Measurements from ENCODE around the gene CD22.

CD22 gene

DNA sequence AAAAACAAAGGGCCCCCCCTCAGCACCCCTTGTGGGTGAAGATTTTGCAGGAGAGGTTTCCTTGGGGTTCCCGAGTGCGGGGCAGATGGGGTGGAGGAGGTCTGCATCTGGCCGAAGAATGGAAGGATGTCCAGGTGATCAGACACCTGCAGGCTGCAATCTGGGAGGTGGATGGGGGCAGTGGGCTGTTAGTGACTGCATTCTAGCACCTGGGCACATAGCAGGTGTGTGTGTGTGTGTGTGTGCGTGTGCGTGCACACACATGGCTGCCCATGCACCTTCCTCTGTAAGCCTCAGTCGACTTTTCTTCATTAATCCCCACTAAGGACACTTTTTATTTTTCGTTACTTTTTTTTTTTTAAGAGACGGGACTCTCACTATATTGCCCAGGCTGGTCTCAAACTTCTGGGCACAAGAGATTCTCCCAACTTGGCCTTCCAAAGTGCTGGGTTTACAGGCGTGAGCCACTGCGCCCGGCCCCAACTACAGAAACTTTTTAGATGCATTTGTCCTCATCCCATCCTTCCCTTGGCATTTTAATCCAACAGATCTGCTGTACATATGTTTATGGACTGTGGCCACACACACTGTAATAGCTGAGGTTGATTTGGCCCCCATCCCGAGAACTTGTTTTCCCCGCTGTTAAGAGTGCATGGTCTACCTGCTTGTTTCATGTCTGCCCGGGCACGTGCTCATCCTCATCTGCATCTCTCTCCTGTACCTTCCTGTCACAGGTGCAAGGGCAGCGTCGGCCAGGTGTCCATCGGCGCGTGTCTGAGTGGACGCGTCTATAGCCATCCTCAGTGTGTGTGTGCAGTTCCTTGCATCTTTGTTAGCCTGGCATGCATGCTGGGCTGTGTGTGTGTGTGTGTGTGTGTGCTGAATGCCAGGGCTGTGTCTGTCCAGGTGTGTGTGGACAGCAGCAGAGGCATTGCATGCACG is 36.3 kb upstream of the CD22 start:
- TF ChIP-seq, protein P1, sequence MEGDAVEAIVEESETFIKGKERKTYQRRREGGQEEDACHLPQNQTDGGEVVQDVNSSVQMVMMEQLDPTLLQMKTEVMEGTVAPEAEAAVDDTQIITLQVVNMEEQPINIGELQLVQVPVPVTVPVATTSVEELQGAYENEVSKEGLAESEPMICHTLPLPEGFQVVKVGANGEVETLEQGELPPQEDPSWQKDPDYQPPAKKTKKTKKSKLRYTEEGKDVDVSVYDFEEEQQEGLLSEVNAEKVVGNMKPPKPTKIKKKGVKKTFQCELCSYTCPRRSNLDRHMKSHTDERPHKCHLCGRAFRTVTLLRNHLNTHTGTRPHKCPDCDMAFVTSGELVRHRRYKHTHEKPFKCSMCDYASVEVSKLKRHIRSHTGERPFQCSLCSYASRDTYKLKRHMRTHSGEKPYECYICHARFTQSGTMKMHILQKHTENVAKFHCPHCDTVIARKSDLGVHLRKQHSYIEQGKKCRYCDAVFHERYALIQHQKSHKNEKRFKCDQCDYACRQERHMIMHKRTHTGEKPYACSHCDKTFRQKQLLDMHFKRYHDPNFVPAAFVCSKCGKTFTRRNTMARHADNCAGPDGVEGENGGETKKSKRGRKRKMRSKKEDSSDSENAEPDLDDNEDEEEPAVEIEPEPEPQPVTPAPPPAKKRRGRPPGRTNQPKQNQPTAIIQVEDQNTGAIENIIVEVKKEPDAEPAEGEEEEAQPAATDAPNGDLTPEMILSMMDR (conservative IDR thresholded peaks at IDR 0.05; ENCODE audit: low read depth), result no peak
- H3K27ac ChIP-seq, result no peak overlapping the region
- POLR2A ChIA-PET (ENCODE audit: low non-redundant PET), result no interaction called here
- DNase-seq (ENCODE audit: low spot score), result no peak
- CTCF ChIA-PET, result no interaction called here

- no peak for DNase-seq (ENCODE audit: low spot score)
- POLR2A ChIA-PET (ENCODE audit: low non-redundant PET), result no interaction called here
- CTCF ChIA-PET, result interaction anchor here (0.7 to 0.9 kb wide), 2 partner anchors 23 to 25 kb away, joined by 3 to 5 read pairs; no protein-coding TSS in a partner anchor
- H3K27ac ChIP-seq, result no peak overlapping the region
- TF ChIP-seq, protein P1 (conservative IDR thresholded peaks at IDR 0.05; ENCODE audit: low read depth), result no peak
Measured at GRCh38 chr19:35293363-35293739, 35.6 kb upstream of the CD22 start.

DNA sequence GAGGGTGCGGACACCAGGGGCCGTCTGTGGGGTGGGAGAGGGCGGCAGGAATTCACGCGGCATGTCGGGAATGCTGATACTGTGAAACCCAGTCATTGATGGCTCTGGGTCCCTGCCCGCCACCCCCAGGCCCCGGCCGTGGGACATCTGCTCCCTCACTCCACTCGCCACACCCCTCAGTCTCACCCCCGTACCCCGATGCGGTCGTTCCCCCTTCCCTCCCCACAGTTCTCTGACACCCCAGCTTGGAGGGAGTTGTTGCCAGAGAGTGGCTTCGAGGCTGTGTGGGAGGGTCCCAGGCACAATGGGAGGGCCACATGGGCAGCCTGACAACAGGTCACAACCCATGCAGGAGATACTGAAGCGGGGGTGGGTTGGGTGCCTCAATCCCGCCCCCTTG is 35.2 kb upstream of the CD22 start:
- no peak for DNase-seq (ENCODE audit: low spot score)
- TF ChIP-seq, protein P1 (conservative IDR thresholded peaks at IDR 0.05; ENCODE audit: low read depth), result no peak
- POLR2A ChIA-PET (ENCODE audit: low non-redundant PET), result no interaction called here
- no peak overlapping the region for H3K27ac ChIP-seq
- CTCF ChIA-PET, result interaction anchor here (0.7 to 0.9 kb wide), 2 partner anchors 24 to 25 kb away, joined by 3 to 5 read pairs; no protein-coding TSS in a partner anchor

- POLR2A ChIA-PET (ENCODE audit: low non-redundant PET), result no interaction called here
- H3K27ac ChIP-seq, result no peak overlapping the region
Measured at GRCh38 chr19:35294328-35294727, 34.7 kb upstream of the CD22 start.

GRCh38 chr19:35294859-35295791 is 33.9 kb upstream of the CD22 start:
- CTCF ChIA-PET, result interaction anchor here (0.6 kb wide), 1 partner anchor 57 kb away, joined by 3 read pairs; no protein-coding TSS in a partner anchor
- H3K27ac ChIP-seq, result no peak overlapping the region
- no peak for DNase-seq (ENCODE audit: low spot score)
- POLR2A ChIA-PET (ENCODE audit: low non-redundant PET), result no interaction called here
- TF ChIP-seq, protein P1 (conservative IDR thresholded peaks at IDR 0.05; ENCODE audit: low read depth), result no peak

More at GRCh38 chr19:35294328-35294727, 34.7 kb upstream of the CD22 start:
- no peak for DNase-seq (ENCODE audit: low spot score)
- TF ChIP-seq, protein P1 (conservative IDR thresholded peaks at IDR 0.05; ENCODE audit: low read depth), result no peak
- CTCF ChIA-PET, result interaction anchor here (0.9 kb wide), 1 partner anchor 24 kb away, joined by 5 read pairs; no protein-coding TSS in a partner anchor

Measured in RWPE1 (cell line).